WTC11 (cell line): ENCODE data around the gene AGAP1. TPM values are rescaled to one million over a fixed set of nuclear protein-coding genes. Genes with fewer than 3 reads are reported as not detected.
A peak's percentile ranks its signal among the peaks of the same experiment; 100 is the strongest.

ENCODE experiments used
- ATAC-seq: fragments of 200-7000 bp; cut with Tn5 transposase; 2 replicates; pipeline ENCODE4 v1.10.0; 2021; ENCODE audit warnings: mild to moderate bottlenecking, moderate library complexity
- CTCF ChIA-PET: fragments of 300-600 bp; sonication (Branson Sonifier 250); formaldehyde crosslinking; loops from one replicate; lab custom pipeline; 2021; ENCODE audit warnings: antibody characterized with exemption; lab: Charles Lee
- POLR2A ChIA-PET: fragments of 350-600 bp; sonication (Branson Sonifier 250); formaldehyde crosslinking; loops from one replicate; lab custom pipeline; 2021; ENCODE audit warnings: antibody characterized with exemption; lab: Charles Lee
- DNase-seq: peaks from one replicate; pipeline ENCODE4 v3.0.0; 2021; ENCODE audit warnings: low spot score
- H3K27ac Mint-ChIP-seq: 2 replicates; pipeline ENCODE4 v1.8.0; 2021; ENCODE audit warnings: mixed read lengths
- H3K27me3 Mint-ChIP-seq: 2 replicates; pipeline ENCODE4 v1.8.0; 2021; ENCODE audit warnings: low read depth, mild to moderate bottlenecking, moderate library complexity, mixed read lengths
- H3K36me3 Mint-ChIP-seq: 2 replicates; pipeline ENCODE4 v1.8.0; 2021; ENCODE audit warnings: mixed read lengths
- H3K4me1 Mint-ChIP-seq: 2 replicates; pipeline ENCODE4 v1.8.0; 2022; ENCODE audit warnings: mixed read lengths
- H3K4me3 Mint-ChIP-seq: 2 replicates; pipeline ENCODE4 v1.8.0; 2021; ENCODE audit warnings: mild to moderate bottlenecking, moderate library complexity, mixed read lengths
- H3K9me3 Mint-ChIP-seq: 2 replicates; pipeline ENCODE4 v1.8.0; 2021; ENCODE audit warnings: mixed read lengths
- ARID4B ChIP-seq: sonication (generic); formaldehyde crosslinking; IDR thresholded peaks from 2 replicates; pipeline ENCODE4 v1.8.0; 2023; ENCODE audit warnings: missing genetic modification reagents, mild to moderate bottlenecking, borderline replicate concordance
- ATF2 ChIP-seq: sonication (generic); formaldehyde crosslinking; IDR thresholded peaks from 2 replicates; pipeline ENCODE4 v1.8.1; 2022; ENCODE audit warnings: low read depth, missing genetic modification reagents, borderline replicate concordance
- CBFB ChIP-seq: sonication (generic); formaldehyde crosslinking; IDR thresholded peaks from 2 replicates; pipeline ENCODE4 v1.8.1; 2022; ENCODE audit warnings: mild to moderate bottlenecking, low read depth, missing genetic modification reagents
- FOXP1 ChIP-seq: sonication (generic); formaldehyde crosslinking; IDR thresholded peaks from 2 replicates; pipeline ENCODE4 v1.8.0; 2022; ENCODE audit warnings: missing genetic modification reagents, mild to moderate bottlenecking, moderate library complexity, borderline replicate concordance
- HMGA2 ChIP-seq: fragments of 250-450 bp; sonication (Bioruptor Pico); IDR thresholded peaks from 2 replicates; pipeline ENCODE4 v1.4.0; 2021; ENCODE audit warnings: mild to moderate bottlenecking, moderate library complexity
- JAZF1 ChIP-seq: fragments of 250-450 bp; sonication (Bioruptor Pico); IDR thresholded peaks from 2 replicates; pipeline ENCODE4 v1.9.0; 2021; ENCODE audit warnings: moderate library complexity, mild to moderate bottlenecking, inconsistent platforms
- KAT7 ChIP-seq: sonication (generic); formaldehyde crosslinking; IDR thresholded peaks from 2 replicates; pipeline ENCODE4 v1.8.1; 2023; ENCODE audit warnings: missing genetic modification reagents, mild to moderate bottlenecking, borderline replicate concordance
- MYBL2 ChIP-seq: sonication (generic); formaldehyde crosslinking; IDR thresholded peaks from 2 replicates; pipeline ENCODE4 v1.8.1; 2023; ENCODE audit warnings: mild to moderate bottlenecking, moderate library complexity, missing genetic modification reagents
- NFE2L1 ChIP-seq: sonication (generic); formaldehyde crosslinking; IDR thresholded peaks from 2 replicates; pipeline ENCODE4 v1.8.1; 2023; ENCODE audit warnings: missing genetic modification reagents
- NR3C1 ChIP-seq: sonication (generic); formaldehyde crosslinking; conservative IDR thresholded peaks from 2 replicates; pipeline ENCODE4 v1.8.1; 2023; ENCODE audit warnings: low read depth, mild to moderate bottlenecking, missing genetic modification reagents
- SMAD3 ChIP-seq: sonication (generic); formaldehyde crosslinking; IDR thresholded peaks from 2 replicates; pipeline ENCODE4 v1.8.0; 2022; ENCODE audit warnings: missing genetic modification reagents, mild to moderate bottlenecking, borderline replicate concordance
- USF1 ChIP-seq: sonication (generic); formaldehyde crosslinking; IDR thresholded peaks from 2 replicates; pipeline ENCODE4 v1.8.0; 2022; ENCODE audit warnings: mild to moderate bottlenecking, missing genetic modification reagents
- ZBTB21 ChIP-seq: sonication (generic); formaldehyde crosslinking; IDR thresholded peaks from 2 replicates; pipeline ENCODE4 v1.8.1; 2023; ENCODE audit warnings: mild to moderate bottlenecking, missing genetic modification reagents, borderline replicate concordance
- ZBTB43 ChIP-seq: sonication (generic); formaldehyde crosslinking; IDR thresholded peaks from 2 replicates; pipeline ENCODE4 v1.8.1; 2023; ENCODE audit warnings: mild to moderate bottlenecking, missing genetic modification reagents
- ZNF396 ChIP-seq: fragments of 250-450 bp; sonication (Bioruptor Pico); IDR thresholded peaks from 2 replicates; pipeline ENCODE4 v1.8.0; 2021; ENCODE audit warnings: mild to moderate bottlenecking, moderate library complexity, borderline replicate concordance
- ZNF423 ChIP-seq: fragments of 250-450 bp; sonication (Bioruptor Pico); IDR thresholded peaks from 2 replicates; pipeline ENCODE4 v2.1.2; 2022; ENCODE audit warnings: mild to moderate bottlenecking, moderate library complexity
- ZNF512 ChIP-seq: sonication (generic); formaldehyde crosslinking; IDR thresholded peaks from 2 replicates; pipeline ENCODE4 v1.8.1; 2022; ENCODE audit warnings: missing genetic modification reagents, borderline replicate concordance
- ZNF671 ChIP-seq: fragments of 250-450 bp; sonication (Bioruptor Pico); IDR thresholded peaks from 2 replicates; pipeline ENCODE4 v1.8.0; 2021; ENCODE audit warnings: mild to moderate bottlenecking
- total RNA-seq: library from RNA; stranded (reverse); gene quantifications from 3 replicates; pipeline ENCODE4 v1.2.3, GENCODE V29; 2021

AGAP1 gene
- total RNA-seq, 1 experiment from 2014 or later: 49.3 TPM

GRCh38 chr2:235737396-235737795 is 243.6 kb downstream of the AGAP1 start (continued):
- TF ChIP-seq ZBTB43 (CRISPR knock-in tag) (no peak), KAT7 (CRISPR knock-in tag) (no peak), NR3C1 (CRISPR knock-in tag) (no peak), SMAD3 (CRISPR knock-in tag) (no peak), NFE2L1 (no peak), ZBTB21 (no peak), ZNF512 (no peak), ZNF671 (CRISPR knock-in tag) (no peak), HMGA2 (no peak), FOXP1 (CRISPR knock-in tag) (no peak), MYBL2 (CRISPR knock-in tag) (no peak), ATF2 (CRISPR knock-in tag) (no peak)

- ATAC-seq: no peak
- TF ChIP-seq NFE2L1 (no peak), ZNF396 (CRISPR knock-in tag) (no peak), ZNF423 (CRISPR knock-in tag) (no peak)
- TF ChIP-seq, all 79 proteins: peak for 0
- no peak for DNase-seq
- ChIA-PET POLR2A (no interaction called here), CTCF (interaction anchor here (1.1 kb wide), 1 partner anchor 28 kb away, joined by 3 read pairs; no protein-coding TSS in a partner anchor)
- Mint-ChIP-seq H3K9me3 (no peaks in the 10 kb centered on the region), H3K4me3 (no peak overlapping the region), H3K27me3 (no peaks in the 10 kb centered on the region), H3K36me3 (peaks cover 7% of the 10 kb centered on the region; the same call in 1 of the 2 replicates), H3K4me1 (peaks cover 25% of the 10 kb centered on the region), H3K27ac (no peak overlapping the region)
Measured at GRCh38 chr2:235737840-235738239, 244.0 kb downstream of the AGAP1 start.

- ATAC-seq: peak; percentile 50
- no peak overlapping the region for H3K4me3 Mint-ChIP-seq
Measured at GRCh38 chr2:235739704-235740415, 246.0 kb downstream of the AGAP1 start.

More at GRCh38 chr2:235739704-235740415, 246.0 kb downstream of the AGAP1 start:
- no peaks in the 10 kb centered on the region for H3K27me3 Mint-ChIP-seq
- H3K4me1 Mint-ChIP-seq: peaks cover 13% of the 10 kb centered on the region
- peaks cover 8% of the 10 kb centered on the region; the same call in 1 of the 2 replicates for H3K36me3 Mint-ChIP-seq
- no peaks in the 10 kb centered on the region for H3K9me3 Mint-ChIP-seq
- TF ChIP-seq JAZF1 (CRISPR knock-in tag) (no peak), ARID4B (CRISPR knock-in tag) (no peak), USF1 (CRISPR knock-in tag) (no peak), CBFB (CRISPR knock-in tag) (no peak)
- H3K27ac Mint-ChIP-seq: peak overlapping the region; percentile 60
- no peak for DNase-seq
- CTCF ChIA-PET: interaction anchor here (1.0 to 1.4 kb wide), 2 partner anchors 73 to 141 kb away, joined by 4 to 5 read pairs; no protein-coding TSS in a partner anchor
- POLR2A ChIA-PET: no interaction called here
